GM21367 (cell line): ENCODE data around the gene SEMA5A.
"Not testable (repeated sequence)": the region's sequence is repeated elsewhere in the genome, so short reads cannot be mapped to it uniquely, and the experiment has no call there.

ENCODE experiments used
- ATAC-seq: cut with Tn5 transposase; IDR thresholded peaks from one replicate; pipeline ENCODE4 v1.9.1; 2021; ENCODE audit not compliant: unreplicated experiment

Gene SEMA5A

GRCh38 chr5:9363449-9363848 is 182.4 kb downstream of the SEMA5A start:
- ATAC-seq, result no peak

- no peak for ATAC-seq
Observed at GRCh38 chr5:9363026-9363425, 182.8 kb downstream of the SEMA5A start.

- no peak for ATAC-seq
Observed at GRCh38 chr5:9362600-9362999, 183.3 kb downstream of the SEMA5A start.

GRCh38 chr5:9361835-9362234 is 184.0 kb downstream of the SEMA5A start:
- ATAC-seq, result no peak

- no peak for ATAC-seq
Observed at GRCh38 chr5:9358961-9359685, 186.8 kb downstream of the SEMA5A start.

- ATAC-seq, result no peak
Observed at GRCh38 chr5:9356351-9356825, 189.5 kb downstream of the SEMA5A start.

GRCh38 chr5:9354336-9355081 is 191.4 kb downstream of the SEMA5A start:
- ATAC-seq, result no peak

GRCh38 chr5:9353048-9353447 is 192.8 kb downstream of the SEMA5A start:
- not testable (repeated sequence) for ATAC-seq

- ATAC-seq, result no peak
Observed at GRCh38 chr5:9351546-9351945, 194.3 kb downstream of the SEMA5A start.

GRCh38 chr5:9350301-9350797 is 195.5 kb downstream of the SEMA5A start:
- no peak for ATAC-seq

GRCh38 chr5:9348401-9348996 is 197.4 kb downstream of the SEMA5A start:
- no peak for ATAC-seq

GRCh38 chr5:9347541-9348295 is 198.2 kb downstream of the SEMA5A start:
- ATAC-seq, result no peak

- ATAC-seq, result no peak
Observed at GRCh38 chr5:9347032-9347431, 198.8 kb downstream of the SEMA5A start.

- ATAC-seq, result no peak
Observed at GRCh38 chr5:9344751-9345240, 201.1 kb downstream of the SEMA5A start.

- no peak for ATAC-seq
Observed at GRCh38 chr5:9343146-9343850, 202.6 kb downstream of the SEMA5A start.

- no peak for ATAC-seq
Observed at GRCh38 chr5:9342161-9342787, 203.6 kb downstream of the SEMA5A start.

GRCh38 chr5:9340085-9340484 is 205.8 kb downstream of the SEMA5A start:
- no peak for ATAC-seq

- ATAC-seq, result no peak
Observed at GRCh38 chr5:9339206-9339818, 206.6 kb downstream of the SEMA5A start.

- no peak for ATAC-seq
Observed at GRCh38 chr5:9338796-9339195, 207.1 kb downstream of the SEMA5A start.
